Measurements from ENCODE around the gene CHST13. TPM values are rescaled to one million over a fixed set of nuclear protein-coding genes. Genes with fewer than 3 reads are reported as not detected.
"Not testable (repeated sequence)": the region's sequence is repeated elsewhere in the genome, so short reads cannot be mapped to it uniquely, and the experiment has no call there.

Gene CHST13
- total RNA-seq, 1 donor from 2014 or later, result 0.45 TPM

DNA sequence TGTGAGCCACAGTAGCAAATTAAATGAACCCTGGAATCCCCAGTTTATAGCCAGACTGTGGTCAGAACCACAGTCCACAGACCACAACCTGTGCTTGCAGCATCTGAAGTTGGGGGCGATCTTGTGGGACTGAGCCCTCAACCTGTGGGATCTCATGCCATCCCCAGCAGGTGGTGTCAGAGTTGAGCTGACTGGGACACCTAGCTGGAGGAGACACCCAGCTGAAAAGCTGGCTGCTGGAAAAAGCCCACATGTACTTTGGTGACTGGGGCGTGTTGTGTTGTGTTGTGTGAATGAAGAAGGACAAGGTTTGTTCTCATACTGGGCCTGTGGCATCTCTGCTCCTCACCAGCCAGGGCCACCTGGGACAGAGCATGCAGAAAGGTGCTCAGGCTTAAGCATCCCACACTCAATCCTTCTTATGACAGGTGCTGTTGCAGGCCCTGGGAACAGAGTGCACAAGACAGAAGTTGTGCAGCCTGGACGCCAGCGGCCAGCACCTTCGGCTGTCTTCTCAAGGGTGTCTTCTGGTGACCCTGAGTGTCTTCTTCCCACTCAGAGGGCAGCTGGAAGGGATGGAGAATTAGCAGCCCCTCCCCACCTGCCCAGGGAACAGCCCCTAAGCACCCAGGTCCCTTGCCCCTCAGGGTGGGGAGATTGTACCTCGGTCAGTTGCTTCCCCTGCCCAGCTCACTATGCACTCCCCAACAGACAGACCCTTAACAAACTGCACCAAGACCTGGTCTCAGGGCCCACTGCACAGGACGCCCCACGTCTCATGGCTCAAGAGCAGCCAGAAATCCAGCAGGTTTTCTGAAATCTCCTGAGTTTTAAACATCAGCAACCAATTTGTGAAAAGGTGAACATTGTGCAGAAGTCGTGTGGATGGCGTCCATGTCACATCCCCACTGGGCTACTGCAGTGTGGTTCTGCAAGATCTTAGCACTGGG, 4.2 kb upstream of the CHST13 start:
- intact Hi-C loops (cut with micrococcal nuclease), result no loop called here
- DNase-seq, result no peak
- ATAC-seq, result no peak

DNA sequence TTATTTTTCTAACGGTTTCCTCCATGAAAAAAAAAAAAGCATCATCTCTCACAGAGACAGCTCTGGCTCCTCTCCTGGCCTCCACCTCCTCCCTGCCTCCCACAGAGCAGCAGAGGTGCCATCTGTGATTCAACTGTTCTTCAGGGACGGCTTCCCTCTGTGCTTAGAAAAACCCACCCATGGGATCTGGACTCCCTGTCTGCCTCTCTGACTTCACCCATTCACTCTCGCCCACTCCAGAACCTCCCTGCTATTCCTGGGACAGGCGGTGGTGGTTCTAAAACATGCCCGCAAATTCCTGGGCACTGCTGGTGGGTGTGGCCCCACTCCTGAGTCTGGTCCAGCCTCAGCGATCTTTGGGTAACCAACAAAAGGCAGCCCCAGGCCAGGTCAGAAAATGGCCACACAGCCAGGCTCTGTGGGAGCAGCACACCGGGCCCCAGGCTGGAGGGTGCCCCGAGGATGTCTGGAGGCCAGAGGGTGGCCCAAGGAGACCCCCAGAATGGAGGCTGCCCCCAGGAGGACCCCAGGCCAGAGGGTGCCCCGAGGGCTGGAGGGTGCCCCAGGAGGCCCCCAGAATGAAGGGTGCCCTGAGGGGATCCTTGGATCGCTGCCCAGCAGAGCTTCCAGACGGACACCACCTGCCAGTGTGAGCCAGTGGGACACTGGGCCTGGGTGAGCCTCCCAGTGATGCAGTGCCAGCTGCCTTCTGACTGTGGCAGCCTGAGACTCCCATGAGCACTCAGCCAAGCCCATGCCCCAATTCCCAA, 2.6 kb upstream of the CHST13 start:
- ATAC-seq (no peak), DNase-seq (no peak)
- intact Hi-C loops (cut with micrococcal nuclease), result no loop called here

GRCh38 chr3:126522363-126522788, 1.6 kb upstream of the CHST13 start:
- peak; percentile 59 for DNase-seq
- peak; percentile 51 for ATAC-seq
- intact Hi-C loops (cut with micrococcal nuclease), result no loop called here

DNA sequence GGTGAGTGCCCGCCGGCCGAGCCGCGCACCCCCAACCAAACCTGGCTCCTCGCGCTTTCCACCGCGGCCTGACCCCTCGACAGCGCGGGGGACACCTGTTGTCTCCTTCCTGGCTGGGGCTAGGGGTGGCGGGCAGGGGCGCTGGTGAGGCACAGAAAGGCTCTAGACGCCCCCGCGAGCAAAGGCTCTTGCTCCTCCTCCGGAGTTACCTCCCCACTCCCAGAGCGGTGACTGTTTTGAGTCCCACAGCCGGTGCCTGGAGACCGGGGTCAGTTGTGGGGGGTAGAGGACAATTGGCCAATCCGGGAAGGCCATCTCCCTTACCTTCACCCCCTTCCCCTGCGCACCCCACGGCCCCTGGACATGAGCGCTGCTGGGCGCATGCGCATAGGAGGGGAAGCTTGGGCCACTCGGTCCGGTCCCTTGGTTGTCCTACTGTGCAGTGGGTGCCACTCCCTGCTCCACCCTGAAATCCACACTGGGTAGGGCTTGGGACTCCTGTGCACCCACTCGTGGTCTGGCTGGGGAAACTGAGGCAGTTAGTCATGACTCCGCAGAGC, 554 bp downstream of the CHST13 start:
- DNase-seq, result peak; percentile 61
- intact Hi-C loops (cut with micrococcal nuclease), result no loop called here
- ATAC-seq, result peak; percentile 19

DNA sequence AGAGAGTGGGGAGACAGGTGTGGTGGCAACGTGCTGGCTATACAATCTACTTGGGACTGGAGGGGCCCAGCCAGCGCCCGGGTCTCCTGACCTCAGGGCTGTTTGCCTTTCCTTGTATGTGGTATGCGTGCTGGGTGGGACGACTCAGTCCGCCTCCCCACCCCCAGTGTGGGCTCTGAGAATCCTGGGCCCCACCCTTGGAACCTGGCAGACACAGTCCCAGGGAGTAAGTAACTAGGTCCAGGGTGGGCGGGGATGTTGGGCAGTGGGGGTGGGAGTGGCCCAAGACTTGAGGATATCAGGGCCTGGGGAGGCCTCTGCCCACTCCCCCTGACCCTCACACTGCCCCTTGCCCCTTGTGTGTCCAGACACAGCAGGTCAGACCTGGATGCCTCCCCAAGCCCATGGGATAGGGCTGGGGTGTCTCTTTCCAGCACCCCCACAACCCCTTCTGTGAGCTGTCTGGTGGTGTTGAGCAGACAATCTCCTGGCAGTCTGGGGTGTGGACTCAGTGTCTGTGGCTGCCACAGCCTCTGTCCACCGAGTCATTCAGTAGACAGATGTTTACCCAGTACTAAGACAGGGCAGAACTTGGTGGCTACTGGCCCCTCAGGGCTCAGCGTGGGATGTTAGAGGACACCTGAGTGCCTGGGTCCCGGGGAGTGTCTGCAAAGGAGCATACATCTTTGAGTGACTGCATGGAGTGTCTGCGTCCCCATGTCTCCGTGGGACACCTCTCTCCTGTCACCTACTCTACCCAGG, 1.3 kb downstream of the CHST13 start:
- ATAC-seq, result no peak
- DNase-seq, result no peak
- intact Hi-C loops (cut with micrococcal nuclease), result no loop called here

DNA sequence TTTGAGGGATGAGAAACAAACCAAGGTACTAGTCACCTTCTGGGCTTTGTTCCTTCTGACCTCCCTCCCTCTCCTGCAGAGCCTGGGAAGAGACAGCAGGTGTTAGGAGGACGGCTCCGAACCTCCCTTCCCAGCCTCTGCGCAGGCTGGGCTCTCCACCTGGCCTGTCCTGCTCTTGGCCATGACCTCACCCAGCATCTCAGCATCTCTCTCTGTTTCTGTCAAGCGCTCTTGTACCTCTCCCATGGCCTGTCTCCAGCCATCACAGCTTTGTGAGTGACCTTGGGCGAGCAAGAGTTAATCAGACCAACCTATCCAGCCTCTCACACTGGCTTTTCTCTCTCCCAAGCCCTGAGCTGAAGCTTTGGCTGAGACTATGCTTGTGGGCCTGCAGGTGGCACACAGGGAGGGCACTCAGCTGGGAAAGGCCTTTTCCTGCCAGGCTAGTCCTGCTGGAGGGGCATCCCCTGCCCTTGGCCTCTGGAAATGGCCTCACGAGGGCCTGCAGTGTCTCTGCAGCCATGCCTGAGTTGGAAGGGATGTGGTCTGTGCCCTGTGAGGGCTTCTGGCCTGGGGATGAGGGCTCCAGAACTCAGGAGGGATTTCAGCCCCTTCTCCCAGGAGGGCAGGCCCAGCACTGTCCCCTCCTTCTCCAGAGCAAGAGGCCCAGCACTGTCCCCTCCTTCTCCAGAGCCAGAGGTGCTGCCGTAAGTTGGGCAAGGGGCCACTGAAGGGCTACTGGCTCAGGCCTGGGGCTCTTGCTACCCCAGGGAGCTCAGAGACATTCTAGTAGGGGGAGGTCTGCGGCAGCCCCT, 2.1 kb downstream of the CHST13 start:
- intact Hi-C loops (cut with micrococcal nuclease), result no loop called here
- no peak for DNase-seq
- ATAC-seq, result no peak

GRCh38 chr3:126526668-126527005, 2.7 kb downstream of the CHST13 start:
- ATAC-seq (no peak), DNase-seq (no peak)
- intact Hi-C loops (cut with micrococcal nuclease), result no loop called here

- ATAC-seq (no peak), DNase-seq (no peak)
- intact Hi-C loops (cut with micrococcal nuclease), result no loop called here
Observed at GRCh38 chr3:126527006-126527405, 3.1 kb downstream of the CHST13 start.

GRCh38 chr3:126527455-126528211, 3.7 kb downstream of the CHST13 start:
- DNase-seq (no peak), ATAC-seq (no peak)
- intact Hi-C loops (cut with micrococcal nuclease), result no loop called here

DNA sequence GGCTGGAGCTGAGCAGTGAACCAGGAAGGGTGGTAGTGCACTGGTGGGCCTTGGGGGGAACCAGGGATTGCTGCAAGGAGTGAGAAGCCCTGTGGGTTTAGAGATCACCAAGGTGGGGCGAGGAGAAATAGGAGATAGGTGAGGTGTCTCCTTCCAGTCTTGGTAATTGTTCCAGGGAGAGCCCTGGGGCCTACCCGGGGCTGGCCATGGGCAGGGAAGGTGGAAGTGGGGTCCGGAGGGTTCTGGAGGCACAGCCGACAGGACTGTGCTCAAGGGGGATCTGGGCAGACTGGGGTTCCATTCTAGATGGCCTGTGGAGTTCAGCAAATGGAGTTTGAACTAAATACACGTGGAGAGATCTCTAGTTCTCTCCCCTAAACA, 4.5 kb downstream of the CHST13 start:
- ATAC-seq, result no peak
- DNase-seq, result no peak
- intact Hi-C loops (cut with micrococcal nuclease), result no loop called here

DNA sequence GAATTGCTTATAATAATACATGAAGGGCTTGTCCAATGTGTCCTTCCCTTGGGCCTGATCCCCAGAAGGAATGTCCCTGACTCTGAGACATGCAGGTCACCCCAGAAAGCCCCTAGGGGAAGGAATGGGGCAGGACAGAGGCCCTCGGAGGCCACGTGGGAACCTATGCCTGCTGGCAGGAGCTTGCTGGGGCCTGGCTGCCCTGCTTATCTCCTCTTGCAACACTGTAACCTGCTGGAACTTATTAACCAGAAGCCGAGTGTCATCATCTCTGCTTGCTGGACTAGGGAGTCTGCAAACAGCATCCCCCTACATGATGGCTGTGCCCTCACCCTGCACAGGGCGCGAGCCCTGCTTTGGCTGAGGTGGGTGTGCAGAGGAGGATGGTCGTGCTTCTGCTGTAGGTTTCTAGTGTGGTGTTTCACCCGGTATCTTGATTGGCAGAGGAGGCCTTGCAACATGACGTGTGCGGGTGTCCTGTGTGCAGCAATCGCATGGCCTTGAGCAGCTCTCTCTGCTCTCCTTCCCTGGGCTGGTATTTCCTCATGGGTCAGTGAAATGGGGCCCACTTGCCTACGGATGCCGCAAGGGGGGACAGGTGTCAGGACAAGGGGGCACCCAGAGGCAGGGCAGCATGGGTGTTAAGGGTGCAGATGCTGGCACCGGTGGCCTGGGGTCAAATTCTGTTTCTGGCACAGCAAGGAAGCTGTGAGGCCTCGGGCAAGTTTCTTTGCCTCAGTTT, 5.0 kb downstream of the CHST13 start:
- peak; percentile 66 for ATAC-seq
- peak; percentile 57 for DNase-seq
- intact Hi-C loops (cut with micrococcal nuclease), result no loop called here

DNA sequence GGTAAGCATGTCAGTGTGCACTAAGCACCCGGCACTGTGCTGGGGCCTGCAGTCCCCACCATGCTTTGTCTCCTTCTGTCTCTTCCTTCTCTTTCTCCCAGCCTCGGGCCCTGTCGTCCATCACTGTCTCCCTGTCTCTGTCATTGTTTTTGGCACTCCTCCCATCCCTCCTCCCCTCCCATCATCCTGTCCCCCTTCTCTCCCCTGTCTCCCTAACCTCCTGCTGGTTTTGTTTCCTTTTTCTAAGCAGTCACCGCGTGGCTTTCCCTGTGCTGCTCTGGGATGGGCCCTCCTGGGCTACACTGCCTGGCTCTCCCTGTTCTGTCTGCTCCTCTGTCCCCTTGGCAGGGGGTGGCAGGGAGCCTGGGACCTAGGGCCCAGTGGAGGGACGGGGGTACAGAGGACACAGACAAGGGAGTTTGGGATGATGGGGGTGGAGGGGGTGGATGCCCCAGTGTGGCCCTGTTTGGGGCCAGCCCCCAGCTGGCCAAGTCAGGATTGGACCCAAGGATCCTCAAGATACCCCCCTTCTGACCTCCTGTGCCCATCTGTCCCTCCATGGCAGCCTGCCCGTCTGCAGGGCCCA, 5.7 kb downstream of the CHST13 start:
- intact Hi-C loops (cut with micrococcal nuclease), result no loop called here
- DNase-seq, result peak; percentile 10
- no peak for ATAC-seq

GRCh38 chr3:126530171-126531050, 6.5 kb downstream of the CHST13 start:
- ATAC-seq (peak; percentile 62), DNase-seq (peak; percentile 67)
- intact Hi-C loops (cut with micrococcal nuclease), result no loop called here

- intact Hi-C loops (cut with micrococcal nuclease), result no loop called here
- ATAC-seq, result no peak
- peak; percentile 20 for DNase-seq
Observed at GRCh38 chr3:126531051-126531330, 7.0 kb downstream of the CHST13 start.

- DNase-seq (no peak), ATAC-seq (no peak)
- intact Hi-C loops (cut with micrococcal nuclease), result no loop called here
Observed at GRCh38 chr3:126533506-126533905, 9.6 kb downstream of the CHST13 start.

DNA sequence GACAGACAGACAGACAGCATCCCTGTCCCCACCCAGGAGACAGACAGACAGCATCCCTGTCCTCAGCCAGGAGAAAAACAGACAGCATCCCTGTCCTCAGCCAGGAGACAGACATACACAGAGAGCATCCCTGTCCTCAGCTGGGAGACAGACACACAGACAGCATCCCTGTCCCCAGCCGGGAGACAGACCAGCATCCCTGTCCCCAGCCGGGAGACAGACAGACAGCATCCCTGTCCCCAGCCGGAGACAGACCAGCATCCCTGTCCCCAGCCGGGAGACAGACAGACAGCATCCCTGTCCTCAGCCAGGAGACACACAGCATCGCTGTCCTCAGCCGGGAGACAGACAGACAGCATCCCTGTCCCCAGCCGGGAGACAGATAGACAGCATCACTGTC, 10.8 kb downstream of the CHST13 start:
- ATAC-seq; intact Hi-C loops (cut with micrococcal nuclease); DNase-seq: not testable (repeated sequence)
